Measurements from ENCODE around the gene GLIS1.

DNA sequence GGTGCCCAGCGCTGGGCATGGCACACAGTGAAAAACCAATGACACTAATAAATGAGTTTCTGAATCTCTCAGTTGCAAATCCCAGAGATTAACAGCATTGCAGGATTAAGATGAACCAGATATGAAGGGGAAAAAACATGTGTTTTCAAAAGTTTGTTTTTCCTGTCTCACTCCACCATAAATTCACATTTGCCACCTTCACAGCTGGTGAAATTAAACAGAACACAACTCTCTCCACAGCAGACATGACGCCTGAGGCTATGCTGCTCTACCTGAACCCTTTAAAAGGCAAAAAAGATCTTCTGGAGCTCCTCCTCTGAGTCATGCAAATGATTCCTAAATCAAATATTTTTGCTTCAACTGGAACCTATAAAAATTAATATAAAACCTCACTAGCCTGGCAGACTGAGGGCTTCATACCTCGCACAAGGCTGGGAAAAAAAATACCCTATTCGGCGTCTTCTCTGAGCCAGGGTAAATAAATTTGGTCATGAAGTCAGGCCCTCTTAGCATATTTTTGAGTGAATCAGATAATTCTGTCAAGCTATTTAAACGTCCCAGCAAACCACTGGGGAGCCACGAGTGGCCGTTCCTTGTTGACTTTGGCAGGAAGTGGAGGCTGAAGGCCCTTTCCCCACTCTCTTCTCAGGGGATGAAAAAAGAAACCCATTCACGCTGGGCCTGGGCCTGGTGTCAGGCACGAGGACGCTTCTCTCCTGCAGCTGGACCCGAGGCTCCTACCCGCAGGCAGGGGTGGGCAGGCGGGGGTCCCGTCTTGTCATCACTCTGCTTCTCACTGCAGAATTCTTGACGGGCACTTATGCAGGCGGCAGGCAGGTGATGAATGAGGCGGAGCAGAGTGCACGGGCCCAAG lies 226.8 kb downstream of the GLIS1 start:
- TF ChIP-seq, protein P1, sequence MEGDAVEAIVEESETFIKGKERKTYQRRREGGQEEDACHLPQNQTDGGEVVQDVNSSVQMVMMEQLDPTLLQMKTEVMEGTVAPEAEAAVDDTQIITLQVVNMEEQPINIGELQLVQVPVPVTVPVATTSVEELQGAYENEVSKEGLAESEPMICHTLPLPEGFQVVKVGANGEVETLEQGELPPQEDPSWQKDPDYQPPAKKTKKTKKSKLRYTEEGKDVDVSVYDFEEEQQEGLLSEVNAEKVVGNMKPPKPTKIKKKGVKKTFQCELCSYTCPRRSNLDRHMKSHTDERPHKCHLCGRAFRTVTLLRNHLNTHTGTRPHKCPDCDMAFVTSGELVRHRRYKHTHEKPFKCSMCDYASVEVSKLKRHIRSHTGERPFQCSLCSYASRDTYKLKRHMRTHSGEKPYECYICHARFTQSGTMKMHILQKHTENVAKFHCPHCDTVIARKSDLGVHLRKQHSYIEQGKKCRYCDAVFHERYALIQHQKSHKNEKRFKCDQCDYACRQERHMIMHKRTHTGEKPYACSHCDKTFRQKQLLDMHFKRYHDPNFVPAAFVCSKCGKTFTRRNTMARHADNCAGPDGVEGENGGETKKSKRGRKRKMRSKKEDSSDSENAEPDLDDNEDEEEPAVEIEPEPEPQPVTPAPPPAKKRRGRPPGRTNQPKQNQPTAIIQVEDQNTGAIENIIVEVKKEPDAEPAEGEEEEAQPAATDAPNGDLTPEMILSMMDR (conservative IDR thresholded peaks at IDR 0.05; ENCODE audit: low read length), result no peak
- no peak for TF ChIP-seq EZH2phosphoT487 (IDR thresholded peaks at IDR 0.05; ENCODE audit: borderline replicate concordance)
